Measurements from ENCODE around the gene ADGRF4. TPM values are rescaled to one million over a fixed set of nuclear protein-coding genes. Genes with fewer than 3 reads are reported as not detected.

The ADGRF4 gene
- total RNA-seq, 1 donor from 2014 or later, result 1.2 TPM

- H3K36me3 Mint-ChIP-seq (ENCODE audit: low read depth, unreplicated experiment), result no peaks in the 10 kb centered on the region
- H3K4me1 ChIP-seq (ENCODE audit: insufficient read depth, low read length), result peaks cover 10% of the 10 kb centered on the region
- peaks cover 12% of the 10 kb centered on the region for H3K4me1 Mint-ChIP-seq (ENCODE audit: low read depth, unreplicated experiment)
- no peaks in the 10 kb centered on the region for H3K9me3 Mint-ChIP-seq (ENCODE audit: unreplicated experiment)
- no peak overlapping the region for H3K4me3 Mint-ChIP-seq (ENCODE audit: unreplicated experiment)
- H3K36me3 ChIP-seq (ENCODE audit: insufficient read depth, low read length), result no peaks in the 10 kb centered on the region
- H3K4me2 ChIP-seq (ENCODE audit: low read length), result no peak overlapping the region
- H2AFZ ChIP-seq (ENCODE audit: low read depth, low read length), result peak overlapping the region; percentile 5
- H3K9me3 ChIP-seq (ENCODE audit: insufficient read depth, low read depth, low read length), result no peaks in the 10 kb centered on the region
- no peaks in the 10 kb centered on the region for H4K20me1 ChIP-seq (ENCODE audit: insufficient read depth, low read length)
- no peak overlapping the region for H3K4me3 ChIP-seq (ENCODE audit: insufficient read depth, low read depth, low read length)
- TF ChIP-seq CTCF (IDR thresholded peaks at IDR 0.05; ENCODE audit: insufficient read depth, low read depth, low read length) (no peak), EZH2 (IDR thresholded peaks at IDR 0.05; ENCODE audit: insufficient read depth, low read length) (no peak)
- H3K27me3 ChIP-seq (ENCODE audit: insufficient read depth, low read length), result no peaks in the 10 kb centered on the region
- DNase-seq (ENCODE audit: low read depth) (peak; percentile 29), FAIRE-seq (no peak)
- no peak overlapping the region for H3K27ac ChIP-seq (ENCODE audit: low read depth, low read length)
- H3K27ac Mint-ChIP-seq (ENCODE audit: unreplicated experiment), result no peak overlapping the region
- no peaks in the 10 kb centered on the region for H3K79me2 ChIP-seq (ENCODE audit: insufficient read depth, low read length)
- no peaks in the 10 kb centered on the region for H3K27me3 Mint-ChIP-seq (ENCODE audit: low read depth, unreplicated experiment)
- H3K9ac ChIP-seq (ENCODE audit: low read length), result no peak overlapping the region
These were observed 37.8 kb downstream of the ADGRF4 start for GRCh38 chr6:47736083-47736700.

- Histone ChIP-seq H4K20me1 (ENCODE audit: insufficient read depth, low read length) (no peaks in the 10 kb centered on the region), H3K79me2 (ENCODE audit: insufficient read depth, low read length) (no peaks in the 10 kb centered on the region), H3K4me3 (ENCODE audit: insufficient read depth, low read depth, low read length) (no peak overlapping the region), H3K36me3 (ENCODE audit: insufficient read depth, low read length) (no peaks in the 10 kb centered on the region), H3K9me3 (ENCODE audit: insufficient read depth, low read depth, low read length) (no peaks in the 10 kb centered on the region), H3K27ac (ENCODE audit: low read depth, low read length) (no peak overlapping the region), H3K4me1 (ENCODE audit: insufficient read depth, low read length) (peaks cover 12% of the 10 kb centered on the region), H3K4me2 (ENCODE audit: low read length) (no peak overlapping the region), H3K9ac (ENCODE audit: low read length) (no peak overlapping the region), H3K27me3 (ENCODE audit: insufficient read depth, low read length) (no peaks in the 10 kb centered on the region), H2AFZ (ENCODE audit: low read depth, low read length) (no peak overlapping the region)
- H3K27ac Mint-ChIP-seq (ENCODE audit: unreplicated experiment), result no peak overlapping the region
- DNase-seq (ENCODE audit: low read depth) (peak; percentile 53), FAIRE-seq (no peak)
- peaks cover 16% of the 10 kb centered on the region for H3K4me1 Mint-ChIP-seq (ENCODE audit: low read depth, unreplicated experiment)
- no peaks in the 10 kb centered on the region for H3K36me3 Mint-ChIP-seq (ENCODE audit: low read depth, unreplicated experiment)
- H3K27me3 Mint-ChIP-seq (ENCODE audit: low read depth, unreplicated experiment), result no peaks in the 10 kb centered on the region
- no peak overlapping the region for H3K4me3 Mint-ChIP-seq (ENCODE audit: unreplicated experiment)
- H3K9me3 Mint-ChIP-seq (ENCODE audit: unreplicated experiment), result no peaks in the 10 kb centered on the region
- TF ChIP-seq EZH2 (IDR thresholded peaks at IDR 0.05; ENCODE audit: insufficient read depth, low read length), result no peak
- TF ChIP-seq CTCF (IDR thresholded peaks at IDR 0.05; ENCODE audit: insufficient read depth, low read depth, low read length), result no peak
These were observed 39.0 kb downstream of the ADGRF4 start for GRCh38 chr6:47737406-47737805.

GRCh38 chr6:47740714-47741113 is 42.3 kb downstream of the ADGRF4 start:
- H3K4me3 ChIP-seq (ENCODE audit: insufficient read depth, low read depth, low read length), result no peak overlapping the region
- peaks cover 12% of the 10 kb centered on the region for H3K4me1 ChIP-seq (ENCODE audit: insufficient read depth, low read length)
- Mint-ChIP-seq H3K27ac (ENCODE audit: unreplicated experiment) (no peak overlapping the region), H3K9me3 (ENCODE audit: unreplicated experiment) (peaks cover 4% of the 10 kb centered on the region), H3K27me3 (ENCODE audit: low read depth, unreplicated experiment) (no peaks in the 10 kb centered on the region), H3K4me1 (ENCODE audit: low read depth, unreplicated experiment) (peaks cover 10% of the 10 kb centered on the region), H3K36me3 (ENCODE audit: low read depth, unreplicated experiment) (no peaks in the 10 kb centered on the region), H3K4me3 (ENCODE audit: unreplicated experiment) (no peak overlapping the region)
- no peaks in the 10 kb centered on the region for H3K79me2 ChIP-seq (ENCODE audit: insufficient read depth, low read length)
- TF ChIP-seq EZH2 (IDR thresholded peaks at IDR 0.05; ENCODE audit: insufficient read depth, low read length) (no peak), CTCF (IDR thresholded peaks at IDR 0.05; ENCODE audit: insufficient read depth, low read depth, low read length) (no peak)
- DNase-seq (ENCODE audit: low read depth) (no peak), FAIRE-seq (no peak)
- H3K27ac ChIP-seq (ENCODE audit: low read depth, low read length), result no peak overlapping the region
- no peaks in the 10 kb centered on the region for H3K9me3 ChIP-seq (ENCODE audit: insufficient read depth, low read depth, low read length)
- H3K36me3 ChIP-seq (ENCODE audit: insufficient read depth, low read length), result no peaks in the 10 kb centered on the region
- no peak overlapping the region for H3K9ac ChIP-seq (ENCODE audit: low read length)
- H4K20me1 ChIP-seq (ENCODE audit: insufficient read depth, low read length), result no peaks in the 10 kb centered on the region
- no peaks in the 10 kb centered on the region for H3K27me3 ChIP-seq (ENCODE audit: insufficient read depth, low read length)
- no peak overlapping the region for H3K4me2 ChIP-seq (ENCODE audit: low read length)
- H2AFZ ChIP-seq (ENCODE audit: low read depth, low read length), result no peak overlapping the region
